Trophoblast cell (in vitro differentiated cells and primary cell): ENCODE data around the gene DYNC1H1.

Experiments
- DNase-seq, 2 donors: peaks; one replicate each; pipeline ENCODE4 v3.0.0-alpha.2; 2016
- H2AFZ ChIP-seq: 2 replicates; pipeline ENCODE4 v1.6.1; 2013; ENCODE audit warnings: low read length, moderate library complexity, mild to moderate bottlenecking; ENCODE audit not compliant: insufficient read depth, poor library complexity
- H2AK5ac ChIP-seq: 2 replicates; pipeline ENCODE4 v1.6.1; 2013; ENCODE audit warnings: mild to moderate bottlenecking, low read length
- H2BK120ac ChIP-seq: 2 replicates; pipeline ENCODE4 v1.6.1; 2013; ENCODE audit warnings: low read length, mild to moderate bottlenecking, moderate library complexity; ENCODE audit not compliant: insufficient read depth, poor library complexity
- H2BK12ac ChIP-seq: 2 replicates; pipeline ENCODE4 v1.6.1; 2013; ENCODE audit warnings: mild to moderate bottlenecking, low read length, moderate library complexity
- H2BK5ac ChIP-seq: 2 replicates; pipeline ENCODE4 v1.6.1; 2013; ENCODE audit warnings: low read length, low read depth, moderate library complexity, mild to moderate bottlenecking; ENCODE audit not compliant: poor library complexity
- H3K14ac ChIP-seq: 2 replicates; pipeline ENCODE4 v1.6.1; 2013; ENCODE audit warnings: mild to moderate bottlenecking, low read length
- H3K18ac ChIP-seq: 2 replicates; pipeline ENCODE4 v1.6.1; 2013; ENCODE audit warnings: mild to moderate bottlenecking, low read length
- H3K23ac ChIP-seq: 2 replicates; pipeline ENCODE4 v1.6.1; 2013; ENCODE audit warnings: low read length
- H3K27ac ChIP-seq: 2 replicates; pipeline ENCODE4 v1.5.1; 2013; ENCODE audit warnings: low read depth, mild to moderate bottlenecking, inconsistent platforms, low read length, moderate library complexity
- H3K27me3 ChIP-seq: 2 replicates; pipeline ENCODE4 v1.6.1; 2013; ENCODE audit warnings: inconsistent platforms, mild to moderate bottlenecking, low read length, moderate library complexity; ENCODE audit not compliant: insufficient read depth
- H3K36me3 ChIP-seq, 2 experiments: 1 replicate in 1 of 2; 2 replicates in 1 of 2; pipeline ENCODE4 v1.6.1; 2013; ENCODE audit warnings: low read length in 2 of 2, mild to moderate bottlenecking in 2 of 2, moderate library complexity in 1 of 2; ENCODE audit not compliant: insufficient read depth in 2 of 2, control insufficient read depth in 1 of 2
- H3K4ac ChIP-seq: 2 replicates; pipeline ENCODE4 v1.6.1; 2013; ENCODE audit warnings: low read depth, mild to moderate bottlenecking, low read length, moderate library complexity
- H3K4me1 ChIP-seq, 2 experiments: 1 replicate in 1 of 2; 2 replicates in 1 of 2; pipeline ENCODE4 v1.6.1; 2013; ENCODE audit warnings: low read length in 2 of 2, mild to moderate bottlenecking in 2 of 2, moderate library complexity in 1 of 2; ENCODE audit not compliant: insufficient read depth in 2 of 2, control insufficient read depth in 1 of 2
- H3K4me2 ChIP-seq: 2 replicates; pipeline ENCODE4 v1.6.1; 2013; ENCODE audit warnings: inconsistent platforms, mild to moderate bottlenecking, low read length, moderate library complexity
- H3K4me3 ChIP-seq: 2 replicates; pipeline ENCODE4 v1.5.1; 2013; ENCODE audit warnings: mild to moderate bottlenecking, low read depth, low read length, inconsistent platforms
- H3K79me1 ChIP-seq: one replicate; pipeline ENCODE4 v1.6.1; 2013; ENCODE audit warnings: low read length
- H3K79me2 ChIP-seq: 2 replicates; pipeline ENCODE4 v1.6.1; 2013; ENCODE audit warnings: low read length, mild to moderate bottlenecking; ENCODE audit not compliant: control insufficient read depth, insufficient read depth, poor library complexity
- H3K9ac ChIP-seq: 2 replicates; pipeline ENCODE4 v1.6.1; 2013; ENCODE audit warnings: mild to moderate bottlenecking, low read length
- H3K9me3 ChIP-seq: 2 replicates; pipeline ENCODE4 v1.6.1; 2013; ENCODE audit warnings: low read depth, mild to moderate bottlenecking, control low read depth, inconsistent platforms, low read length; ENCODE audit not compliant: insufficient read depth
- H4K12ac ChIP-seq: 2 replicates; pipeline ENCODE4 v1.6.1; 2013; ENCODE audit warnings: low read depth, mild to moderate bottlenecking, low read length, moderate library complexity
- H4K8ac ChIP-seq: 2 replicates; pipeline ENCODE4 v1.6.1; 2013; ENCODE audit warnings: low read depth, mild to moderate bottlenecking, low read length, moderate library complexity
- H4K91ac ChIP-seq: one replicate; pipeline ENCODE4 v1.6.1; 2013; ENCODE audit warnings: low read depth, mild to moderate bottlenecking, low read length, moderate library complexity
- WGBS: extraction: QIAGEN DNeasy Blood & Tissue Kit; methylation state at CpG from one replicate; pipeline ENCODE4 v1.1.7; 2013; ENCODE audit warnings: missing lambda C conversion rate; ENCODE audit not compliant: insufficient read length, insufficient coverage; ENCODE audit errors: extremely low coverage; 5-methylcytosine and 5-hydroxymethylcytosine counted together

The DYNC1H1 gene

DNA sequence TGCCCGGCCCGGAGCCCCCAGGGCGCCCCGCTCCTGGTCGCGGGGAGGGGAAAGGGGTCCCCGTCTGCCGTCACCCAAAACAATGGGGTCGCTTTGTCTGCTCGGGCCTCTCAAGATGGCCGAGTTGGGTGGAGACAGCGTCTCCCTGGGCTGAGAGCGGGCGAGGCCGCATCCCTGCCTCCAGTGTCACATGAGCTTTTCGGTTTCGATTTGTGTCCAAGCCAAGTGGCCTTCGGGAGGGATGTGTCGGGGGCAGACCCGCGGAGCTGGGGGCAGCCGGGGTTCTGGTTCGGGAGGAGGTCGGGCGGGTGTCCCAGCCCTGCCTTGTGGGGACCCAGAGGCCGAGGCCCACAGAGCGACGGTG lies 790 bp downstream of the DYNC1H1 start:
- DNase-seq, result peak; percentile 46 to 73
- Histone ChIP-seq H3K36me3 (peaks cover 4 to 8% of the 10 kb centered on the region in 2 experiments), H3K79me1 (peaks cover 7% of the 10 kb centered on the region), H3K14ac (peak overlapping the region; percentile 85), H3K79me2 (peaks cover 18% of the 10 kb centered on the region), H4K12ac (peak overlapping the region; percentile 0), H3K4me3 (peak overlapping the region; percentile 99), H3K9me3 (no peaks in the 10 kb centered on the region), H2AFZ (peak overlapping the region; percentile 65), H2BK120ac (peak overlapping the region; percentile 18), H2BK12ac (no peak overlapping the region), H3K4me1 (peaks cover 3 to 15% of the 10 kb centered on the region in 2 experiments), H3K23ac (no peak overlapping the region), H3K9ac (peak overlapping the region; percentile 92), H4K91ac (peak overlapping the region; percentile 87), H2BK5ac (peak overlapping the region; percentile 52), H3K27ac (peak overlapping the region; percentile 46), H3K4ac (peak overlapping the region; percentile 28), H2AK5ac (no peak overlapping the region), H3K4me2 (peak overlapping the region; percentile 76), H3K18ac (peak overlapping the region; percentile 25), H3K27me3 (no peaks in the 10 kb centered on the region), H4K8ac (peak overlapping the region; percentile 48)
- no CpG with 5 or more reads among the region's 28 CpGs for WGBS

DNA sequence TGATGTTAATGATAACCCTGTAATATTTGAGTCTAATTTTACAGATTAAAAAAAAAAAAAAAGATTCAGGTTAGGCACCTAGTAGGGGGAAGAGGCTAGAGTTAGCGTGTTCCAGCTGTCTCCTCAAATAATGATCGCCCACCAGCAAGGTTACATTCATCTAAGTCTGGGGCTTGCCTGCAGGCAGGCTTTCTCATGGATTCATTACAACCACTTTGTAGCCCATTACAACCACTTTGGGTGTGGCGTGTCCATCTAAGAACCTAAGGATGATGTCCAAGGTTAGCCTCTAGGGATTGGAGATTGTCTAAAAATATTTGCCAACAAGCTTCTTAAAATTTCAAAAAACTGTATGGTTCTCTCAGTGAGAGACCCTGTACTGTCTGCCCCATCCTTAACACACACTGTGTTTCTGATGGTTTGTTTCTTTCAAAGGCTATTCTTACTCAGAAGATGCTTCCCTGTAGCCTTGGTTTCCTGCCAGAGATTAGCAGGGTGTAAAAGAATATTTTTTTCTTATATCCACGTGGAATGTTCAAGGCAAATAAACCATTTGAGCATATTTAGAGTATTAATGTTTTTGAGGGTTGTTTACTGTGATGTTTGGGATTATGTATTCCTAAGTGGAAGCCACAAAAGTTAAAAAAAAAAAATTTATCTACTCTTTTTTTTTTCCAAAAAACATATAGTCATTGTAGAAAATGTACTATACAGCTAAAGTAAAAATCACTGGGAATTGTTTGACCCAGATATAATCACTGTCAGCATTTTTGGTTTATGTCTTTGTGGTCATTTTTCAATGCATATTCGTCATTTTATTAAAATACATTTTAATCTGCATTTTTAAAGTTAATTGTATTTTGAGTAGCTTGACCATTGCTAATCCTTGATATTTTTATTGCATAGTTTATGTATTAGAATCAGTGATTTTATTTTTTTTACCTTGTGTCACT lies 1.7 kb downstream of the DYNC1H1 start:
- no peak overlapping the region for H2BK12ac ChIP-seq

DNA sequence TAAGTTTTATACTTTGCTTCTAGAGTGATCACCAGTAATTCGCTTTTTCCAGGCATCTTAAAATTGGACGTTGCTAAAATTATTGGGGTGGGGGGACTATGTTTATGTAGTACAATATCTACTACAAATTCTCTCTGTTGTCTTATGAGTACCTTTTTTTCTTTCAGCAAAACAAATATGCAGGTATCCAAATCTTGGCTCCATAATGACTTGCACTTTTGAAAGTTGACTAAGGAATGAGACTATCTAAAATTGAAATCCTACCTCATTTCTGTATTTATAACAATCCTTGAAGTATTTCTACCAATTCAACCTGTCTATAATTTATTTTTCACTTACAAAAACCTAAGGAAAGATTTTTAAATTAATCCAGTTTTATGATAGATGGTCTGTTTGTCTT lies 2.4 kb downstream of the DYNC1H1 start:
- Histone ChIP-seq H4K8ac (no peak overlapping the region), H2AK5ac (no peak overlapping the region), H3K9me3 (no peaks in the 10 kb centered on the region), H3K23ac (no peak overlapping the region), H3K27ac (no peak overlapping the region), H3K4me3 (no peak overlapping the region), H2BK12ac (no peak overlapping the region), H3K27me3 (no peaks in the 10 kb centered on the region), H4K91ac (no peak overlapping the region), H2BK5ac (no peak overlapping the region), H3K79me2 (peaks cover 18% of the 10 kb centered on the region), H3K4ac (no peak overlapping the region), H3K79me1 (peaks cover 7% of the 10 kb centered on the region), H2AFZ (no peak overlapping the region), H2BK120ac (no peak overlapping the region), H3K18ac (no peak overlapping the region), H3K36me3 (peaks cover 4 to 10% of the 10 kb centered on the region in 2 experiments), H3K9ac (no peak overlapping the region), H3K14ac (no peak overlapping the region), H3K4me1 (peaks cover 3 to 11% of the 10 kb centered on the region in 2 experiments), H3K4me2 (no peak overlapping the region), H4K12ac (no peak overlapping the region)
- DNase-seq, result no peak
- WGBS, result no CpG with 5 or more reads among the region's 2 CpGs

More for the DNA sequence above, 1.7 kb downstream of the DYNC1H1 start:
- no peak overlapping the region for H3K14ac ChIP-seq
- H3K18ac ChIP-seq, result no peak overlapping the region
- peaks cover 4 to 10% of the 10 kb centered on the region in 2 experiments for H3K36me3 ChIP-seq
- DNase-seq, result no peak
- H3K4me2 ChIP-seq, result peak overlapping the region; percentile 76
- H3K23ac ChIP-seq, result no peak overlapping the region
- WGBS, result no CpG with 5 or more reads among the region's 5 CpGs
- H4K12ac ChIP-seq, result no peak overlapping the region
- peak overlapping the region; percentile 64 for H3K9ac ChIP-seq
- no peaks in the 10 kb centered on the region for H3K9me3 ChIP-seq
- no peak overlapping the region for H3K27ac ChIP-seq
- H3K4me3 ChIP-seq, result peak overlapping the region; percentile 55
- H3K79me1 ChIP-seq, result peaks cover 7% of the 10 kb centered on the region
- H2AK5ac ChIP-seq, result no peak overlapping the region
- H2BK120ac ChIP-seq, result no peak overlapping the region
- H2BK5ac ChIP-seq, result no peak overlapping the region
- no peak overlapping the region for H4K8ac ChIP-seq
- peaks cover 3 to 15% of the 10 kb centered on the region in 2 experiments for H3K4me1 ChIP-seq
- H4K91ac ChIP-seq, result no peak overlapping the region
- peaks cover 18% of the 10 kb centered on the region for H3K79me2 ChIP-seq
- no peak overlapping the region for H2AFZ ChIP-seq
- H3K4ac ChIP-seq, result peak overlapping the region; percentile 68
- H3K27me3 ChIP-seq, result no peaks in the 10 kb centered on the region

DNA sequence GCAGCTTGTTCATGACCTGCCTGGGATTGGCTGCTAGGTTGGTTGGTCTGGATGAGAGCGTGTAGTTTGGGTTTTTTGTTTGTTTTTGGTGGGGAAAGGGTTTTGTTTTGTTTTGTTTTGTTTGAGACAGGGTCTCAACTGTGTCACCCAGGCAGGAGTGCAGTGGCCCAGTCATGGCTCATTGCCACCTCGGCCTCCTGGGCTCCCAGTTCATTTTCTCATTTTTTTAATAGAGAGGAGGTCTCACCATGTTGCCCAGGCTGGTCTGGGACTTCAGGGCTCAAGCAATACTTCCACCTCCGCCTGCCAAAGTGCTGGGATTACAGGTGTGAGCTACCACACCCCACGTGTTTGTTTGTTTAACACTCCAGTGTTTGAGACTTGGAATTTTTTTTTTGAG lies 3.8 kb downstream of the DYNC1H1 start:
- Histone ChIP-seq H3K27ac (no peak overlapping the region), H3K79me1 (peaks cover 7% of the 10 kb centered on the region), H3K4me3 (no peak overlapping the region), H2BK5ac (no peak overlapping the region), H4K91ac (no peak overlapping the region), H3K79me2 (peaks cover 18% of the 10 kb centered on the region), H3K27me3 (no peaks in the 10 kb centered on the region), H2BK12ac (no peak overlapping the region), H2AK5ac (no peak overlapping the region), H3K4me1 (peaks cover 0 to 5% of the 10 kb centered on the region in 2 experiments), H2BK120ac (no peak overlapping the region), H3K9me3 (no peaks in the 10 kb centered on the region), H2AFZ (no peak overlapping the region), H3K4me2 (no peak overlapping the region), H3K36me3 (peaks cover 4 to 10% of the 10 kb centered on the region in 2 experiments), H3K23ac (no peak overlapping the region), H4K12ac (no peak overlapping the region), H4K8ac (no peak overlapping the region), H3K18ac (no peak overlapping the region), H3K14ac (no peak overlapping the region), H3K9ac (no peak overlapping the region), H3K4ac (peak overlapping the region; percentile 13)
- 100% methylated on average over 1 of the region's 4 CpGs for WGBS
- DNase-seq, result no peak
